WTC11 (cell line): ENCODE measurements around the gene SYS1.

ENCODE experiments used
- AFF4 ChIP-seq: sonication (generic); formaldehyde crosslinking; IDR thresholded peaks from 2 replicates; pipeline ENCODE4 v1.8.1; 2023; ENCODE audit warnings: mild to moderate bottlenecking, missing genetic modification reagents, borderline replicate concordance
- ATF1 ChIP-seq: sonication (generic); formaldehyde crosslinking; IDR thresholded peaks from 2 replicates; pipeline ENCODE4 v1.8.1; 2023; ENCODE audit warnings: mild to moderate bottlenecking, moderate library complexity, missing genetic modification reagents
- ETV6 ChIP-seq: sonication (generic); formaldehyde crosslinking; IDR thresholded peaks from 2 replicates; pipeline ENCODE4 v1.8.1; 2022; ENCODE audit warnings: mild to moderate bottlenecking, missing genetic modification reagents
- FOXK1 ChIP-seq: sonication (generic); formaldehyde crosslinking; IDR thresholded peaks from 2 replicates; pipeline ENCODE4 v1.8.0; 2022; ENCODE audit warnings: mild to moderate bottlenecking, moderate library complexity, missing genetic modification reagents
- MAX ChIP-seq: sonication (generic); formaldehyde crosslinking; IDR thresholded peaks from 2 replicates; pipeline ENCODE4 v1.8.0; 2022; ENCODE audit warnings: mild to moderate bottlenecking, missing genetic modification reagents
- PRDM15 ChIP-seq: sonication (generic); formaldehyde crosslinking; IDR thresholded peaks from 2 replicates; pipeline ENCODE4 v1.8.0; 2022; ENCODE audit warnings: missing genetic modification reagents
- SMAD3 ChIP-seq: sonication (generic); formaldehyde crosslinking; IDR thresholded peaks from 2 replicates; pipeline ENCODE4 v1.8.0; 2022; ENCODE audit warnings: missing genetic modification reagents, mild to moderate bottlenecking, borderline replicate concordance
- ZNF121 ChIP-seq: sonication (generic); formaldehyde crosslinking; IDR thresholded peaks from 2 replicates; pipeline ENCODE4 v1.8.0; 2023; ENCODE audit warnings: missing genetic modification reagents
- TF ChIP-seq, protein P1 (sequence below): fragments of 200-600 bp; IDR thresholded peaks from 2 replicates; pipeline ENCODE4 v1.8.0; 2022; ENCODE audit warnings: antibody characterized with exemption
- TF ChIP-seq, protein P2 (sequence below): sonication (generic); formaldehyde crosslinking; IDR thresholded peaks from 2 replicates; pipeline ENCODE4 v1.8.1; 2022; ENCODE audit warnings: low read depth, missing genetic modification reagents, borderline replicate concordance
- TF ChIP-seq, protein P3 (sequence below): sonication (generic); formaldehyde crosslinking; IDR thresholded peaks from 2 replicates; pipeline ENCODE4 v1.8.1; 2022; ENCODE audit warnings: low read depth, mild to moderate bottlenecking, moderate library complexity, missing genetic modification reagents, borderline replicate concordance

DNA sequence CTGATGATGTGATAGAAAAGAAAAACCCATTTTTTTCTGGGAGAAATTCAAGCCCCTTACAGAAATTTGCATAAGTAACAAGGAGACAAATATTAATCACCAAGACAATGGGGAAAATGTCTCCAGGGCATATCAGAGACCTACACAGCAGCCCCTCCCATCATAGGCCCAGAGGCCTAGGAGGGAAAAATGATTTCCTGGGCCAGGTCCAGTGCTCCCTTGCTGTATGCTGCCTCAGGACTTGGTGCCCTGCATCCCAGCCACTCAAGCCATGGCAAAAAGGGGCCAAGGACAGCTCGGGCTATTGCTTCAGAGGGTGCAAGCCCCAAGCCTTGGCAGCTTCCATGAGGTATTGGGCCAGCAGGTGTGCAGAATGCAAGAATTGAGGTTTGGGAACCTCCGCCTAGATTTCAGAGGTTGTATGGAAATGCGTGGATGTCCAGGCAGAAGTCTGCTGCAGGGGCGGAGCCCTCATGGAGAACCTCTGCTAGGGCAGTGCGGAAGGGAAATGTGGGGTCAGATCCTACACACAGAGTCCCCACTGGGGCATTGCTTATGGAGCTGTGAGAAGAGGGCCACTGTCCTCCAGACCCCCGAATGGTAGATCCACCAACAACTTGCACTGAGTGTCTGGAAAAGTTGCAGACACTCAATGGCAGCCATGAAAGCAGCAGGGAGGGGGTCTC, 37.5 kb downstream of the SYS1 start:
- TF ChIP-seq, protein P1, sequence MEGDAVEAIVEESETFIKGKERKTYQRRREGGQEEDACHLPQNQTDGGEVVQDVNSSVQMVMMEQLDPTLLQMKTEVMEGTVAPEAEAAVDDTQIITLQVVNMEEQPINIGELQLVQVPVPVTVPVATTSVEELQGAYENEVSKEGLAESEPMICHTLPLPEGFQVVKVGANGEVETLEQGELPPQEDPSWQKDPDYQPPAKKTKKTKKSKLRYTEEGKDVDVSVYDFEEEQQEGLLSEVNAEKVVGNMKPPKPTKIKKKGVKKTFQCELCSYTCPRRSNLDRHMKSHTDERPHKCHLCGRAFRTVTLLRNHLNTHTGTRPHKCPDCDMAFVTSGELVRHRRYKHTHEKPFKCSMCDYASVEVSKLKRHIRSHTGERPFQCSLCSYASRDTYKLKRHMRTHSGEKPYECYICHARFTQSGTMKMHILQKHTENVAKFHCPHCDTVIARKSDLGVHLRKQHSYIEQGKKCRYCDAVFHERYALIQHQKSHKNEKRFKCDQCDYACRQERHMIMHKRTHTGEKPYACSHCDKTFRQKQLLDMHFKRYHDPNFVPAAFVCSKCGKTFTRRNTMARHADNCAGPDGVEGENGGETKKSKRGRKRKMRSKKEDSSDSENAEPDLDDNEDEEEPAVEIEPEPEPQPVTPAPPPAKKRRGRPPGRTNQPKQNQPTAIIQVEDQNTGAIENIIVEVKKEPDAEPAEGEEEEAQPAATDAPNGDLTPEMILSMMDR, result no peak
- no peak for TF ChIP-seq MAX (CRISPR knock-in tag)
- no peak for TF ChIP-seq ETV6
- TF ChIP-seq ATF1 (CRISPR knock-in tag), result no peak
- TF ChIP-seq PRDM15, result no peak
- TF ChIP-seq SMAD3, result no peak
- no peak for TF ChIP-seq AFF4
- TF ChIP-seq, protein P2, sequence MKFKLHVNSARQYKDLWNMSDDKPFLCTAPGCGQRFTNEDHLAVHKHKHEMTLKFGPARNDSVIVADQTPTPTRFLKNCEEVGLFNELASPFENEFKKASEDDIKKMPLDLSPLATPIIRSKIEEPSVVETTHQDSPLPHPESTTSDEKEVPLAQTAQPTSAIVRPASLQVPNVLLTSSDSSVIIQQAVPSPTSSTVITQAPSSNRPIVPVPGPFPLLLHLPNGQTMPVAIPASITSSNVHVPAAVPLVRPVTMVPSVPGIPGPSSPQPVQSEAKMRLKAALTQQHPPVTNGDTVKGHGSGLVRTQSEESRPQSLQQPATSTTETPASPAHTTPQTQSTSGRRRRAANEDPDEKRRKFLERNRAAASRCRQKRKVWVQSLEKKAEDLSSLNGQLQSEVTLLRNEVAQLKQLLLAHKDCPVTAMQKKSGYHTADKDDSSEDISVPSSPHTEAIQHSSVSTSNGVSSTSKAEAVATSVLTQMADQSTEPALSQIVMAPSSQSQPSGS, result no peak
- no peak for TF ChIP-seq ZNF121 (CRISPR knock-in tag)
- no peak for TF ChIP-seq FOXK1 (CRISPR knock-in tag)
- TF ChIP-seq, protein P3, sequence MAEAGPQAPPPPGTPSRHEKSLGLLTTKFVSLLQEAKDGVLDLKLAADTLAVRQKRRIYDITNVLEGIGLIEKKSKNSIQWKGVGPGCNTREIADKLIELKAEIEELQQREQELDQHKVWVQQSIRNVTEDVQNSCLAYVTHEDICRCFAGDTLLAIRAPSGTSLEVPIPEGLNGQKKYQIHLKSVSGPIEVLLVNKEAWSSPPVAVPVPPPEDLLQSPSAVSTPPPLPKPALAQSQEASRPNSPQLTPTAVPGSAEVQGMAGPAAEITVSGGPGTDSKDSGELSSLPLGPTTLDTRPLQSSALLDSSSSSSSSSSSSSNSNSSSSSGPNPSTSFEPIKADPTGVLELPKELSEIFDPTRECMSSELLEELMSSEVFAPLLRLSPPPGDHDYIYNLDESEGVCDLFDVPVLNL (CRISPR knock-in tag), result no peak
